Renal pelvis (tissue), 4 donors: ENCODE measurements around the gene MAN2A1. TPM values are rescaled to one million over a fixed set of nuclear protein-coding genes. Genes with fewer than 3 reads are reported as not detected.
"Not testable (repeated sequence)": the region's sequence is repeated elsewhere in the genome, so short reads cannot be mapped to it uniquely, and the experiment has no call there.

Experiments
- DNase-seq: peaks from one replicate; pipeline ENCODE4 v3.0.0-alpha.2; 2013
- polyA plus RNA-seq, 3 donors: library from polyadenylated mRNA; unstranded; fragments of 120-200 nt; gene quantifications; one replicate each; pipeline ENCODE4 v1.2.1, GENCODE V29; 2013; ENCODE audit not compliant: insufficient read length in 3 of 3

MAN2A1 gene
- polyA plus RNA-seq, 3 donors = 55.8 to 72.6 (median 70.5) TPM

- no peak for DNase-seq
Observed at GRCh38 chr5:109816732-109817131, 127.0 kb downstream of the MAN2A1 start.

- DNase-seq = no peak
Observed at GRCh38 chr5:109819878-109820277, 130.2 kb downstream of the MAN2A1 start.

GRCh38 chr5:109823597-109823996 is 133.9 kb downstream of the MAN2A1 start:
- DNase-seq = no peak

- DNase-seq = no peak
Observed at GRCh38 chr5:109825450-109825849, 135.7 kb downstream of the MAN2A1 start.

- DNase-seq = no peak
Observed at GRCh38 chr5:109826426-109826825, 136.7 kb downstream of the MAN2A1 start.

GRCh38 chr5:109829331-109829730 is 139.6 kb downstream of the MAN2A1 start:
- no peak for DNase-seq

GRCh38 chr5:109830955-109831502 is 141.3 kb downstream of the MAN2A1 start:
- DNase-seq = no peak

DNA sequence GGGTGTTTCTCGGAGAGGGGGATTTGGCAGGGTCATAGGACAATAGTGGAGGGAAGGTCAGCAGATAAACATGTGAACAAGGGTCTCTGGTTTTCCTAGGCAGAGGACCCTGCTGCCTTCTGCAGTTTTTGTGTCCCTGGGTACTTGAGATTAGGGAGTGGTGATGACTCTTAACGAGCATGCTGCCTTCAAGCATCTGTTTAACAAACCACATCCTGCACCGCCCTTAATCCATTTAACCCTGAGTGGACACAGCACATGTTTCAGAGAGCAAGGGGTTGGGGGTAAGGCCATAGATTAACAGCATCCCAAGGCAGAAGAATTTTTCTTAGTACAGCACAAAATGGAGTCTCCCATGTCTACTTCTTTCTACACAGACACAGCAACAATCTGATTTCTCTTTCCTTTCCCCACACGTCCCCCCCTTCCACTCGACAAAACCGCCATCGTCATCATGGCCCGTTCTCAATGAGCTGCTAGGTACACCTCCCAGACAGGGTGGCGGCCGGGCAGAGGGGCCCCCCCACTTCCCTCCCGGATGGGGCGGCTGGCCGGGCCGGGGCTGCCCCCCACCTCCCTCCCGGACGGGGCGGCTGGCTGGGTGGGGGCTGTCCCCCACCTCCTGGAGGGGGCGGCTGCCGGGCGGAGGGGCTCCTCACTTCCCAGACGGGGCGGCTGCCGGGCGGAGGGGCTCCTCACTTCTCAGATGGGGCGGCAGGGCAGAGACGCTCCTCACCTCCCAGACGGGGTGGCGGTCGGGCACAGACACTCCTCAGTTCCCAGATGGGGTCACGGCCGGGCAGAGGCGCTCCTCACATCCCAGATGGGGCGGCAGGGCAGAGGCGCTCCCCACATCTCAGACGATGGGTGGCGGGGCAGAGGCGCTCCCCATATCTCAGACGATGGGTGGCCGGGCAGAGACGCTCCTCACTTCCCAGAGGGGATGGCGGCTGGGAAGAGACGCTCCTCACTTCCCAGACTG is 142.8 kb downstream of the MAN2A1 start:
- not testable (repeated sequence) for DNase-seq

- DNase-seq = no peak
Observed at GRCh38 chr5:109833946-109834345, 144.2 kb downstream of the MAN2A1 start.

GRCh38 chr5:109836280-109836679 is 146.6 kb downstream of the MAN2A1 start:
- DNase-seq = no peak

DNA sequence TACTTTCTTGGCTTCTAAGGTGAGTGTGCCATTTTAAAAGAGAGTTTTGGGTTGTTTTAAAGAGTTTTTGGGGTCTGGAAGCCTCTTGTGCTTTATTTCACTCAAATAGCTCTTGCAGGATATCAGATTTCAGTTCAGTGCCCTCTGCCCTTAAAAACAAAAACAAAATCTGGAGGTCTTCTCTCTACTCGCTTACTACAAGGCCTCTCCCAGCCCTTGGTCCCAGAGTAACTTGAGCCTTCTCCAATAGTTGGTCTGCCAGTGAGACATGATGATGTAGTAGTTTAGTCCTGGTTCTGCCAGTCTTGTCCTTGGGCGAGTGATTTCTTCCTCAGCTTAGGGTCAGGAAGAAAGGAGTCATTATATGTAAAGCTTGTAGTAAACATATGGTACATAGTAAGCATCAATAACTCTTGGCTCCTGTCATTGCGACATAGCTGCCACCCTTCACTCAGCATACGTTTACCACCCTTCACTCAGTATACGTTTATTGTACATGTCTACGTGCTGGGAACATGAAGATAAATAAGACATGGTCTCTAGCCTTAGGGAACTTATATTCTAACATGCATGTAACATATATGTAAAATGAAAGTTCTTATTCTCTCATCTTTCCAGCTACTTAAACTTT is 147.6 kb downstream of the MAN2A1 start:
- peak; percentile 21 for DNase-seq

DNA sequence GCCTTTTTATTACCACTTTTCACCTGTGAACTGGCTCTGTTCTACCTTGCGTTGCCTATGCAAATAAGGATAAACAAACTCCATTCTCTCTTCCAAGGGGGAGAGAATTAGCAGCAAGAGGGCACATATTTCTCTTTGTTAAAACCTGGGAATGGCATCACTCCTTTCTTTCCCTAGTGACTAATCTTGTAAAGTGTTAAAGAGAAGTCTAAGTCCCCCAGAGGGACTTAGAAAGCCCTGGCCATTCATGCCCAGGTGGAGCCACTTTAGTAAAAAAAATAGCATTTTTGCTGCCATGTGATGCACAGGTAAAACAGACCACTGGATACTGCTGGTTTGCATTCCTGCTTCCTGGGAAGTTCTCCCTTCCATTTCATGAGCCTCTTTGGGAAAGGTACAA is 148.4 kb downstream of the MAN2A1 start:
- no peak for DNase-seq

DNA sequence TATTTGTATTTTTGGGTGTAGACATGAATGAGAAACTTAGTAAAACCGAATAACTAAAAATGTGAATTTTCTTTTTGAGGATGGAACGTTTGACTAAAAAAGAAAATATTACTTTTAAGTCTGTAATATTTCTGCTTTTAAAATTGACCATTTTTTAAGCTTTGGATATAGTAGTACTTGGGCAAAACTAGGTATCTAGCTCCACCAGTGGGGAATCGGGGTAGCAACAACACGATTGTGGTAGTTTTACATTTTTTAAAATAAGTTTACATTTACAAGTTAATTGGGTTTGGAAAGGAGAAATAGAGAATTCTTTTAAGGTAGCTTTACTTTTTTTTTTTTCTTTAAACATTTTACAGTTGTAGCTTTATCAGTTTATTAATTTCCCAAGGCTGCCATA is 154.4 kb downstream of the MAN2A1 start:
- no peak for DNase-seq

GRCh38 chr5:109844695-109845094 is 155.0 kb downstream of the MAN2A1 start:
- no peak for DNase-seq

- DNase-seq = no peak
Observed at GRCh38 chr5:109848130-109848529, 158.4 kb downstream of the MAN2A1 start.

DNA sequence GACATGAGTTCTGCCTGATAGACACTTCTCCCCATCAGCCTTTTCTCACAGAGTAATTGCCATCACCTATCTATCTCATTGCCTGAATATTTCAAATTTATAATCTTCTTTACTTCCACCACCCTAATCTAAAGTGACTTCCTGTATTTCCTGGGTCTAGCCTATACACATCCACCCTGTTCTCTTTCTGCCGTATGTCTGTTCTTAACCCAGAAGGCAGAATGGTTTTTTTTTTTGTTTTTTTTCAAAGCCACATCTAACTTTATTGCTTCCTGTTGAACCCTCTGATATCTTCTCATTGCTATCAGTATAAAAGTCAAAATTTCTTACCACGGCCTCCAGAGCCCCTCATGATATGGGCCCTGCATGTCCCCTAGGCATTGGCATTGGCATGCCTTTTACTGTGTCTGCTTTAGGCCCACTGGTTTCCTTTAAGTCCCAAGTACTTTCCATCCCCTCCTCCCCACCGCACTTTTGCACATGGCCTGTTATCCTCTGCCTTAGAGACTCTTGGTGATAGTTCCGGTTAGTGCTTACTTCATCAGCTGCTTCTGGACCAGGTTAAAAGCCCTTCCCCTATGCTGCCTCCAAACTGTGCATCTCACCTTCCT is 159.9 kb downstream of the MAN2A1 start:
- DNase-seq = no peak

GRCh38 chr5:109852371-109853155 is 162.8 kb downstream of the MAN2A1 start:
- DNase-seq = no peak

- no peak for DNase-seq
Observed at GRCh38 chr5:109853377-109853776, 163.7 kb downstream of the MAN2A1 start.

DNA sequence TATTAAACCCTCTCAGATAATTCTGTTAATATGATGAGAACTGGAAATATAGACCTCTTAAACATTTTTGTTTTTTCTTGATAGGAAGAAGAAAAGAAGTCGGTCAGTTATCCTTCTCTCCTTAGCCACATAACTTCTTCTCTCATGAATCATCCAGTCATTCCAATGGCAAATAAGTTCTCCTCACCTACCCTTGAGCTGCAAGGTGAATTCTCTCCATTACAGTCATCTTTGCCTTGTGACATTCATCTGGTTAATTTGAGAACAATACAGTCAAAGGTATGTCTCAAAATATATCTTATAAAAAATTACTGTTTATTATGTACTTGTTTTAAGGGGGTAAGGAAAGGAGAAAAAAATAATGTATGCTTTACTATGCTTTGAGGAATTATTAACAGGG is 165.3 kb downstream of the MAN2A1 start:
- no peak for DNase-seq

GRCh38 chr5:109857405-109858031 is 167.8 kb downstream of the MAN2A1 start:
- DNase-seq = no peak

DNA sequence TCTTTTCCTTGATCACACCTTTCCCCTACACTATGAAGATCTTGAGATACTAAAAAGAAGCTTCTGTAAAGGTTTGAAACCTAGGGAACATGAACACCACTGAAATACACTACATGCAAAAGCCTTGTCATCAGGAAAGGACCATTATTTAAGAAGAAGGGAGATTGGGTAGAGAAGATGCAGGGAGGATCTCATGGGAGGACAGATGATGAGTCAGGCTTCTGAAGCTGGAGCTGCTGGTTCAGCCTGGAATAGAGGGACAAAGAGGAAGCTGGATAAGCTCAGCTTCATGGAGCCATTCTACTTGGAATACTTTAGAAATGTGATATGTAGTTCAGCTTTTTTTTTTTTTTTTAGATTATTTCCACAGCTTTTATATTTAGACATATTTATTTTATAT is 169.8 kb downstream of the MAN2A1 start:
- DNase-seq = no peak
